Neural cell (in vitro differentiated cells): Measurements from ENCODE around the gene DTNBP1. TPM values are rescaled to one million over a fixed set of nuclear protein-coding genes. Genes with fewer than 3 reads are reported as not detected.

Experiments
- H2AFZ ChIP-seq: fragments of 200-600, 300-800 bp; sonication (generic), shearing (Covaris generic); 2 replicates; pipeline ENCODE4 v1.6.0; 2014; ENCODE audit warnings: low read depth, mild to moderate bottlenecking, antibody characterized with exemption, low read length, moderate library complexity
- H3F3A ChIP-seq: fragments of 200-600 bp; shearing (Covaris generic); 2 replicates; pipeline ENCODE4 v1.6.1; 2016; ENCODE audit warnings: mild to moderate bottlenecking, moderate library complexity, mixed read lengths, antibody characterized with exemption, low read length; ENCODE audit not compliant: insufficient read depth, poor library complexity, severe bottlenecking
- H3K27ac ChIP-seq: fragments of 200-600, 300-800 bp; sonication (generic), shearing (Covaris generic); 2 replicates; pipeline ENCODE4 v1.5.1; 2014; ENCODE audit warnings: mild to moderate bottlenecking, low read length, moderate library complexity
- H3K27me3 ChIP-seq: fragments of 300-800, 200-600 bp; sonication (generic), shearing (Covaris generic); 2 replicates; pipeline ENCODE4 v1.6.0; 2014; ENCODE audit warnings: mild to moderate bottlenecking, low read depth, low read length, moderate library complexity; ENCODE audit not compliant: insufficient read depth
- H3K36me3 ChIP-seq: fragments of 300-800, 200-600 bp; sonication (generic), shearing (Covaris generic); 2 replicates; pipeline ENCODE4 v1.5.1; 2014; ENCODE audit warnings: mild to moderate bottlenecking, antibody characterized with exemption, low read length, moderate library complexity; ENCODE audit not compliant: insufficient read depth
- H3K4me2 ChIP-seq: fragments of 300-800, 200-600 bp; sonication (generic), shearing (Covaris generic); 2 replicates; pipeline ENCODE4 v1.6.0; 2014; ENCODE audit warnings: mild to moderate bottlenecking, low read length
- H3K4me3 ChIP-seq: fragments of 300-800, 200-600 bp; sonication (generic), shearing (Covaris generic); 2 replicates; pipeline ENCODE4 v1.5.1; 2014; ENCODE audit warnings: mild to moderate bottlenecking, low read length, moderate library complexity
- H3K79me2 ChIP-seq: fragments of 200-600 bp; shearing (Covaris generic); replicated peaks from 2 replicates; pipeline ENCODE4 v1.6.0; 2014; ENCODE audit warnings: mild to moderate bottlenecking, low read length, moderate library complexity; ENCODE audit not compliant: insufficient read depth
- H3K9ac ChIP-seq: fragments of 300-800, 200-600 bp; sonication (generic), shearing (Covaris generic); 2 replicates; pipeline ENCODE4 v1.6.1; 2016; ENCODE audit warnings: mild to moderate bottlenecking, low read length, mixed read lengths
- H3K9me2 ChIP-seq: fragments of 200-600 bp; shearing (Covaris generic); 2 replicates; pipeline ENCODE4 v1.6.1; 2016; ENCODE audit warnings: mild to moderate bottlenecking, low read length, mixed read lengths; ENCODE audit not compliant: insufficient read depth
- H3K9me3 ChIP-seq: fragments of 200-600, 300-800 bp; sonication (generic), shearing (Covaris generic); 2 replicates; pipeline ENCODE4 v1.6.1; 2016; ENCODE audit warnings: mild to moderate bottlenecking, mixed run types, low read length, moderate library complexity, mixed read lengths
- H4K20me1 ChIP-seq: fragments of 200-600 bp; shearing (Covaris generic); 2 replicates; pipeline ENCODE4 v1.6.1; 2016; ENCODE audit warnings: mild to moderate bottlenecking, mixed run types; ENCODE audit not compliant: insufficient read depth
- CTCF ChIP-seq: fragments of 450-650 bp; IDR thresholded peaks from 2 replicates; pipeline ENCODE4 v1.5.1; 2014; ENCODE audit warnings: antibody characterized with exemption, mild to moderate bottlenecking, moderate library complexity; ENCODE audit not compliant: poor library complexity, severe bottlenecking
- EP300 ChIP-seq: fragments of 450-650 bp; conservative IDR thresholded peaks from 2 replicates; pipeline ENCODE4 v1.6.1; 2014; ENCODE audit warnings: antibody characterized with exemption, mild to moderate bottlenecking, moderate library complexity; ENCODE audit not compliant: poor library complexity, severe bottlenecking
- EZH2 ChIP-seq: fragments of 200-600, 300-800 bp; shearing (Covaris generic), sonication (generic); IDR thresholded peaks from 2 replicates; pipeline ENCODE4 v1.6.1; 2014; ENCODE audit warnings: antibody characterized with exemption, low read length, borderline replicate concordance, mild to moderate bottlenecking; ENCODE audit not compliant: insufficient read depth, poor library complexity, severe bottlenecking
- MXI1 ChIP-seq: fragments of 450-650 bp; conservative IDR thresholded peaks from 2 replicates; pipeline ENCODE4 v1.6.1; 2014; ENCODE audit warnings: antibody characterized with exemption, mild to moderate bottlenecking; ENCODE audit not compliant: poor library complexity, severe bottlenecking
- POLR2AphosphoS5 ChIP-seq: IDR thresholded peaks from 2 replicates; pipeline ENCODE4 v1.6.1; 2012
- RAD21 ChIP-seq: fragments of 450-650 bp; conservative IDR thresholded peaks from 2 replicates; pipeline ENCODE4 v1.6.1; 2014; ENCODE audit warnings: antibody characterized with exemption, mild to moderate bottlenecking, moderate library complexity
- REST ChIP-seq: IDR thresholded peaks from 2 replicates; pipeline ENCODE4 v1.6.1; 2012; ENCODE audit warnings: borderline replicate concordance
- SMC3 ChIP-seq: fragments of 450-650 bp; conservative IDR thresholded peaks from 2 replicates; pipeline ENCODE4 v1.6.1; 2014; ENCODE audit warnings: antibody characterized with exemption, mild to moderate bottlenecking, moderate library complexity; ENCODE audit not compliant: poor library complexity
- TAF1 ChIP-seq: IDR thresholded peaks from 2 replicates; pipeline ENCODE4 v1.6.1; 2012; ENCODE audit warnings: low read depth
- polyA plus RNA-seq: library from polyadenylated mRNA; depleted of rRNA; stranded (reverse); fragments of >200 nt; gene quantifications from 2 replicates; pipeline ENCODE4 v1.2.3, GENCODE V29; 2014

Gene DTNBP1
- polyA plus RNA-seq, 1 donor from 2014 or later = 22.6 TPM

GRCh38 chr6:15595461-15596173 is 67.2 kb downstream of the DTNBP1 start:
- H3K79me2 ChIP-seq = no peaks in the 10 kb centered on the region
- H3K4me3 ChIP-seq = no peak overlapping the region
- H3F3A ChIP-seq = no peaks in the 10 kb centered on the region
- no peaks in the 10 kb centered on the region for H3K27me3 ChIP-seq
- H3K4me2 ChIP-seq = no peak overlapping the region
- no peak for TF ChIP-seq EZH2
- no peak for TF ChIP-seq POLR2AphosphoS5
- TF ChIP-seq REST = no peak
- no peak for TF ChIP-seq SMC3
- TF ChIP-seq CTCF = no peak
- TF ChIP-seq MXI1 = no peak
- no peak for TF ChIP-seq RAD21
- TF ChIP-seq TAF1 = no peak
- TF ChIP-seq EP300 = no peak
- no peaks in the 10 kb centered on the region for H3K9me3 ChIP-seq
- H3K27ac ChIP-seq = no peak overlapping the region
- no peaks in the 10 kb centered on the region for H4K20me1 ChIP-seq
- no peak overlapping the region for H3K9ac ChIP-seq
- H2AFZ ChIP-seq = no peak overlapping the region
- no peaks in the 10 kb centered on the region for H3K9me2 ChIP-seq
- H3K36me3 ChIP-seq = no peaks in the 10 kb centered on the region

- Histone ChIP-seq H3K27me3 (no peaks in the 10 kb centered on the region), H3K9me3 (no peaks in the 10 kb centered on the region), H3K79me2 (no peaks in the 10 kb centered on the region), H3K9ac (no peak overlapping the region), H3K36me3 (no peaks in the 10 kb centered on the region), H3K9me2 (no peaks in the 10 kb centered on the region), H3K4me3 (no peak overlapping the region), H3K27ac (no peak overlapping the region), H3K4me2 (no peak overlapping the region), H2AFZ (no peak overlapping the region), H3F3A (no peaks in the 10 kb centered on the region), H4K20me1 (no peaks in the 10 kb centered on the region)
- TF ChIP-seq MXI1 (no peak), CTCF (no peak), SMC3 (no peak), EZH2 (no peak), POLR2AphosphoS5 (no peak), TAF1 (no peak), RAD21 (no peak), EP300 (no peak), REST (no peak)
These were observed 68.1 kb downstream of the DTNBP1 start for GRCh38 chr6:15594512-15595259.
